LNCaP clone FGC (cell line): ENCODE results near the gene PPM1M.

Experiments
- DNase-seq: peaks from one replicate; pipeline ENCODE4 v3.0.0-alpha.2; 2011; ENCODE audit warnings: low read depth
- H3K4me3 ChIP-seq: 2 replicates; pipeline ENCODE4 v1.5.1; 2011; ENCODE audit warnings: mild to moderate bottlenecking, low read depth, low read length, control low read depth
- CTCF ChIP-seq: IDR thresholded peaks from 2 replicates; pipeline ENCODE4 v1.5.1; 2012; ENCODE audit warnings: mild to moderate bottlenecking; ENCODE audit not compliant: control insufficient read depth, insufficient read depth; ENCODE audit errors: extremely low read depth

PPM1M gene

GRCh38 chr3:52221141-52221562 is 24.4 kb upstream of the PPM1M start:
- DNase-seq = no peak
- no peak for TF ChIP-seq CTCF
- H3K4me3 ChIP-seq = no peak overlapping the region

DNA sequence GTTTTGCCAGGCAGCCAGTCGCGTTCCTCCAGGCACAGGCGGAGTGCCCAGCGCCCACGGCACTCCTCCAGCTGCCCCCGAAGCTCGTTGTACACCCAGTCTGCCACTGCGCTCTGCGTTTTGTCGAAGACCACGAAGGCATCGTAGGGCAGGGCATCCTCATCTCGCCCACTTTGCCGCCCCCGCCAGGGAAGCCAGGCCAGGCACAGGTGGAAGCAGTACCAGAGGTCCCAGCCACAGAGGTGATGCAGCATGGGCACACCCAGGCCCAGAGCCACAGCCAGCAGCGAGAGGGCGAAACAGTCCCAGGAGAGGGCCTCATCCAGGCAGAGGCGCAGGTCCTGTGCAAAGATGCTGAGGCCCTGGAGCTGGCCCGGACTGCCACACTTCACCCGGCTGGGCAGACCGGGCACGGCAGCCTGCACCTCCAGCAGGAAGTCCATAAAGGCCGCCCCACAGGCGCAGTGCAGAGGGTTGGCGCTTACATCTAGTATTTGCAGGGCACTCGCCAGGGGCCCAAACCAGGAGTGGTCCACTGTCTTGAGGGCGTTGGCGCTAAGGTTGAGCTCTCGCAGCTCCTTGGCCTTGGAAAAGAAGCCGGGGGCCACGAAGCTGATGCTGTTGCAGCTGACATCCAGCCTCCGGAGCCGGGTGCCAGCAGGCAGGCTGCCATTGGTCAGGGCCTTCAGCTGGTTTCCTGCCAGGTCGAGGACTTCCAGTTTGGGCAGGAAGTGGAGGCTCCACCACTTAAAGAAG is 23.8 kb upstream of the PPM1M start:
- no peak for TF ChIP-seq CTCF
- H3K4me3 ChIP-seq = no peak overlapping the region
- DNase-seq = no peak

- H3K4me3 ChIP-seq = no peak overlapping the region
- no peak for DNase-seq
- TF ChIP-seq CTCF = no peak
Observed at GRCh38 chr3:52222319-52223221, 23.0 kb upstream of the PPM1M start.

- DNase-seq = no peak
- TF ChIP-seq CTCF = no peak
- no peak overlapping the region for H3K4me3 ChIP-seq
Observed at GRCh38 chr3:52223449-52224408, 21.8 kb upstream of the PPM1M start.

- no peak within 1 kb of the TSS for H3K4me3 ChIP-seq
- no peak for TF ChIP-seq CTCF
- no peak for DNase-seq
Observed at GRCh38 chr3:52225452-52226228, 19.9 kb upstream of the PPM1M start, which contains the start of gene TLR9. Gene TLR9, minus strand, starts transcription at chr3:52225645. Its CDS starts 116 bp downstream, at chr3:52225529.
